DOHH2 (cell line): ENCODE data around the gene SLC6A17.
A peak's percentile ranks its signal among the peaks of the same experiment; 100 is the strongest.

Source experiments
- H3F3A ChIP-seq: fragments of 200-600 bp; sonication (generic), shearing (Covaris generic); 2 replicates; pipeline ENCODE4 v1.6.0; 2016; ENCODE audit warnings: antibody characterized with exemption, mild to moderate bottlenecking; ENCODE audit not compliant: control insufficient read depth, insufficient read depth
- H3K27ac ChIP-seq: fragments of 200-600 bp; sonication (generic); 2 replicates; pipeline ENCODE4 v1.5.1; 2014; ENCODE audit warnings: low read depth, mild to moderate bottlenecking, low read length, moderate library complexity
- H3K27me3 ChIP-seq: fragments of 200-600 bp; sonication (generic); 2 replicates; pipeline ENCODE4 v1.6.1; 2014; ENCODE audit warnings: mild to moderate bottlenecking, low read length, mixed read lengths; ENCODE audit not compliant: control insufficient read depth
- H3K36me3 ChIP-seq: fragments of 200-600 bp; sonication (generic); 2 replicates; pipeline ENCODE4 v1.6.1; 2014; ENCODE audit warnings: mild to moderate bottlenecking, low read length, moderate library complexity, mixed read lengths; ENCODE audit not compliant: control insufficient read depth
- H3K4me1 ChIP-seq: fragments of 200-600 bp; sonication (generic); 2 replicates; pipeline ENCODE4 v1.6.1; 2014; ENCODE audit warnings: mild to moderate bottlenecking, low read length, mixed read lengths; ENCODE audit not compliant: control insufficient read depth
- H3K4me2 ChIP-seq: fragments of 200-600 bp; sonication (generic); 2 replicates; pipeline ENCODE4 v1.6.0; 2014; ENCODE audit warnings: mild to moderate bottlenecking, low read length, moderate library complexity
- H3K4me3 ChIP-seq: fragments of 200-600 bp; sonication (generic); 2 replicates; pipeline ENCODE4 v1.5.1; 2014; ENCODE audit warnings: mild to moderate bottlenecking, low read length, mixed read lengths
- H3K79me2 ChIP-seq: fragments of 200-600 bp; sonication (generic); 2 replicates; pipeline ENCODE4 v1.6.1; 2014; ENCODE audit warnings: mild to moderate bottlenecking, low read length, mixed read lengths; ENCODE audit not compliant: control insufficient read depth
- H3K9me2 ChIP-seq: fragments of 200-600 bp; sonication (generic); replicated peaks from 2 replicates; pipeline ENCODE4 v1.6.1; 2014; ENCODE audit warnings: mild to moderate bottlenecking, low read length, mixed read lengths; ENCODE audit not compliant: control insufficient read depth
- H3K9me3 ChIP-seq: fragments of 200-600 bp; sonication (generic); 2 replicates; pipeline ENCODE4 v1.6.1; 2014; ENCODE audit warnings: antibody characterized with exemption, low read length, mixed read lengths; ENCODE audit not compliant: control insufficient read depth, insufficient read depth
- H4K20me1 ChIP-seq: fragments of 200-600 bp; sonication (generic); 2 replicates; pipeline ENCODE4 v1.6.0; 2014; ENCODE audit warnings: low read depth, mild to moderate bottlenecking, antibody characterized with exemption, low read length, moderate library complexity; ENCODE audit not compliant: control insufficient read depth, insufficient read depth
- CTCF ChIP-seq: fragments of 200-600 bp; sonication (generic); IDR thresholded peaks from one replicate; pipeline ENCODE4 v1.5.1; 2014; ENCODE audit warnings: antibody characterized with exemption, mild to moderate bottlenecking, low read depth, low read length; ENCODE audit not compliant: poor library complexity, severe bottlenecking
- EZH2phosphoT487 ChIP-seq: fragments of 200-600 bp; sonication (generic); IDR thresholded peaks from 2 replicates; pipeline ENCODE4 v1.6.1; 2017; ENCODE audit warnings: borderline replicate concordance, mild to moderate bottlenecking, antibody characterized with exemption, low read length, moderate library complexity, mixed read lengths

SLC6A17 gene

GRCh38 chr1:110213143-110213540 is 62.8 kb downstream of the SLC6A17 start:
- Histone ChIP-seq H3K9me2 (no peaks in the 10 kb centered on the region), H3K27me3 (no peaks in the 10 kb centered on the region), H4K20me1 (no peaks in the 10 kb centered on the region; the same call in 1 of the 2 replicates), H3K4me3 (no peak overlapping the region), H3K79me2 (0 out of 2 replicates have a peak, but pooled peaks cover 4% of the 10 kb centered on the region), H3K36me3 (no peaks in the 10 kb centered on the region), H3F3A (peaks cover 6% of the 10 kb centered on the region), H3K27ac (no peak overlapping the region), H3K4me2 (peak overlapping the region; percentile 97), H3K4me1 (peaks cover 30% of the 10 kb centered on the region), H3K9me3 (no peaks in the 10 kb centered on the region)
- TF ChIP-seq CTCF, result no peak
- no peak for TF ChIP-seq EZH2phosphoT487

- Histone ChIP-seq H3K27ac (no peak overlapping the region), H3K9me2 (no peaks in the 10 kb centered on the region), H3K36me3 (no peaks in the 10 kb centered on the region), H3F3A (no peaks in the 10 kb centered on the region; the same call in 1 of the 2 replicates), H3K4me1 (peaks cover 20% of the 10 kb centered on the region), H3K9me3 (no peaks in the 10 kb centered on the region), H4K20me1 (no peaks in the 10 kb centered on the region; the same call in 1 of the 2 replicates), H3K4me3 (no peak overlapping the region), H3K27me3 (no peaks in the 10 kb centered on the region), H3K4me2 (no peak overlapping the region), H3K79me2 (0 out of 2 replicates have a peak, but pooled peaks cover 4% of the 10 kb centered on the region)
- TF ChIP-seq CTCF (no peak), EZH2phosphoT487 (no peak)
These were observed 64.4 kb downstream of the SLC6A17 start for GRCh38 chr1:110214454-110215404.

GRCh38 chr1:110215621-110216515 is 65.6 kb downstream of the SLC6A17 start:
- Histone ChIP-seq H3K4me3 (no peak overlapping the region), H3K27ac (no peak overlapping the region), H3K79me2 (0 out of 2 replicates have a peak, but pooled peaks cover 4% of the 10 kb centered on the region), H3K4me1 (peaks cover 19% of the 10 kb centered on the region), H3K4me2 (no peak overlapping the region), H3K36me3 (no peaks in the 10 kb centered on the region), H3K9me3 (no peaks in the 10 kb centered on the region), H3K27me3 (no peaks in the 10 kb centered on the region), H4K20me1 (no peaks in the 10 kb centered on the region; the same call in 1 of the 2 replicates), H3K9me2 (no peaks in the 10 kb centered on the region), H3F3A (no peaks in the 10 kb centered on the region; the same call in 1 of the 2 replicates)
- TF ChIP-seq EZH2phosphoT487 (no peak), CTCF (no peak)
